GM21381 (cell line): ENCODE measurements around the gene CDC45.

Experiments
- ATAC-seq: cut with Tn5 transposase; IDR thresholded peaks from one replicate; pipeline ENCODE4 v1.9.1; 2021; ENCODE audit warnings: mild to moderate bottlenecking, moderate library complexity; ENCODE audit not compliant: unreplicated experiment

CDC45 gene

DNA sequence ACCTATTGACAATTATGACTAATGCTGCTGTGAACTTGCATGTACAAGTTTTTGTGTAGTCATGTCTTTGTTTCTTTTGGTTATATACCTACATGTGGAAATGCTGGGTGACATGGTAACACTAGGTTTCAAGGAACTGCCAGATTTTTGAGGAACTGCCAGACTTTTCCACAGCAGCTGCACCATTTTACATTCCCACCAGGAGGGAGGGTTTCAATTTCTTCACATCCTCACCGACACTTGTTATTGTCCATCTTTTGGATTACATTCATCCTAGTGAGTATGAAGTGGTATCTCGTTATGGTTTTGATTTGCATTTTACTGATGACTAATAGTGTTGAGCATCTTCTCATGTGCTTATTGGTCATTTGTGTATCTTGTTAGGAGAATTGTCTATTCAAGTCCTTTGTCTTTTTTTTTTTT is 31.2 kb downstream of the CDC45 start:
- no peak for ATAC-seq

GRCh38 chr22:19513823-19514222 is 34.1 kb downstream of the CDC45 start:
- no peak for ATAC-seq

DNA sequence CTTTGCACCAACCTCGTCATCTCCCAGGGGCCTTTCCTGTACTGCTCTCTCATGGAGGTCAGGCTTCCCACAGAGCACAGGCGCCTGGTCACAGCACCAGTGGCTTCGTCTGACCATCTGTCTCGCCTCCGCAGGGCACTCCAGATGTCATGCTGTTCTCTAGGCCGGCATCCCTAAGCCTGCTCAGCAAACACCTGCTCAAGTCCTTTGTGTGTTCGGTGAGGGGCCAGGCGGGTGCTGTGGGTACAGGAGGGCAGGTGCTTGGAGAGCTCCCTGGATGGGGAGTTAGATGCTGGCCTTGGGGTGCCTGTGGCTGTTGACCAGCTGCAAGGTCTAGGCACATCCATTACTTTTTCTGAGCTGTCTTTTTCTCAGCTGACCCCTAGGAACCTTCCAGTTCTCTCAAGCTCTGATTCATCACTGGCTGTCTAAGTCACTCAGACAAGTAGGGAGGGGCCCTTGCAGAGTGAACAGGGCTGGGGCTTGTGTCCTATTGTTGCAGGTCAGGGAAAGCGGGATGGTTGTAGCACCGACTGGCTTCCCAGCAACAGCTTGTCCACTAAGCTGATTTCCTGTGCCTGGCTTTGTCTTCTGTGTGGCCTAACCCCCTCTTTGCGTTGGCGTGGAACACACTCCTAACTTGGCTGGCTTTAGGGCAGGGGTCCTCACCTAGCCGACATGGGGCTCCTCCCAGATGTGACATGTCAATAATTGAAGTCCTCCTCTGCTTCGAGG is 35.3 kb downstream of the CDC45 start:
- ATAC-seq: no peak

DNA sequence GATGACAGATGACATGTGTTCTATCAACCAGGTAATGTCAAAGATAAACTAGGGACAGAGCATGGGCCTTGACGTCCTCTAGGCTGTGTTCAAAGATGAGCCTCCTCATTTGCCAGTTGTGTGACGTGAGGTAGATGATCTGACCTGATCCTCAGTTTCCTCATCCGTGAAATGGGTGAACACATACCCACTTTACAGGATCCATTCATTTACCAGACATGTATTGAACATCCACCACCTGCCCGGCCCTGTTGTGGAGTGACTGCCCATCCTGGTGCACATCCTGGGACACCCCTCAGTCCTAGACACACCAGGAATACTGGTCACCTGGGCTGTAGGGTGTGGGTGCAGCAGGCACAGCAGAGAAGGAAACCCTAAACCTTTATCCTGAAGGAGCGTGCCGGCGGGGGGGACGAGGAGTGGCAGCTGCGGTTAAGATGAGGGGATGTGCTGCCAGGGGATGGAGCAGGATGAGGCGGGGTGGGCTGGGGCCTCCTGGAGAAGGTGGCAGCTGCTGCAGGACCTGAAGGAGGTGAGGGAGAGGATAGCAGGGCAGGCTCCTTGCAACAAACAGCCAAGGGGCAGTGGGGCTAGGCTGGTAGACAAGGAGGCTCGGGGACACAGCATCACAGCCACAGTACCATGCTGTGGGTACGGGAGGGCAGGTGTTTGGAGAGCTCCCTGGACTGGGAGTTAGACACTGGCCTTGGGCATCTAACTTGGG is 36.1 kb downstream of the CDC45 start:
- no peak for ATAC-seq

DNA sequence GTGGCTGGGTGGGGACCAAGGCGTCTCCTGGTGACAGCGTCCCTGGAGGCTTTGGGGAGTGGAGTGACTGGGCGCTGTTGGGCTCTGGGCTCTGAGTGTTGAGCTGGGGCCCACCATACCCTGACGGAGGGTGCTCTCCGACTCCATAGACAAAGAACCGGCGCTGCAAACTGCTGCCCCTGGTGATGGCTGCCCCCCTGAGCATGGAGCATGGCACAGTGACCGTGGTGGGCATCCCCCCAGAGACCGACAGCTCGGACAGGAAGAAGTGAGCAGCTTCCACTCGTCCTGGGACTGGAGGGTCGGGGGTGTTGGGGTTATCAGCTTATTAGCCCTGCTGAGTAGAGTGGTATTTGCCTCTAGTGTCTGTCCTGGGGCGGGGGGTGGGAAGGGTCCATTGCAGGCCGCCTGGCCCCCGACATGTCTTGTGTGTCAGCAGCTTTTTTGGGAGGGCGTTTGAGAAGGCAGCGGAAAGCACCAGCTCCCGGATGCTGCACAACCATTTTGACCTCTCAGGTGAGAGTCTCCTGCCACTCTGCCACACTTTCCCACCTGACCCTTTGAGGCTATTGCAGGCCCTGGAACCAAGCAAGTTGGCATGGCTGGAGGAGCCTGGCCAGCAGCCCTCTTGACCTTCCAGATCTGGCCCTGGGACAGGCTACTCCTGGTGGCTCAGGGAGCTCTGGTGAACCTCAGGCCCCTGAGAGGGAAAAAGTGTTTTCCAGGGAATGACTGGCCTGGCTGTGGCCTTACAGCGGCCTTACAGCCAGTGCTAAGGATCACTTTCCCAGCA is 36.9 kb downstream of the CDC45 start:
- no peak for ATAC-seq

- ATAC-seq: no peak
These were observed 37.4 kb downstream of the CDC45 start for GRCh38 chr22:19517171-19517500.

GRCh38 chr22:19517919-19518611 is 38.3 kb downstream of the CDC45 start:
- ATAC-seq: no peak

- ATAC-seq: no peak
These were observed 38.9 kb downstream of the CDC45 start for GRCh38 chr22:19518635-19519034.

- no peak for ATAC-seq
These were observed 39.6 kb downstream of the CDC45 start for GRCh38 chr22:19519041-19519926.

DNA sequence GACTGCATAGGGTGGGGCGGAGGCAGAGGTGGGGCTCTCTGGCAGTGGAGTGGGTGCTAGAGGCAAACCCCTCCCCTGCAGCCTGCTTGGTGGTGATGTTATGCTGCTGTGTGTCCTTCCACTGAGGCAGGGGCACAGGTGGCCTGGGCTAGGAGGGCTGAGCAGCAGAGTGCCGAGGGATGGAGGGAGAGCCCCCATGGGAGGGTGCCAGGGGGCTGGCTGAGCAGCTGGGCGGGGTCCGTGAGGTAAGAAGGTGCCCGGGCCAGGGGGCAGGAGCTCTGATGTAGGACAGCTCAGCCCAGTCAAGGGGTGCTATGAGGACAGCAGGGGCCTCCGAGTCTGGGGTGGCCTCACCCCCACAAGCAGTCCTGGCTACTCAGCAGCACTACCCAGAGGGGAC is 40.3 kb downstream of the CDC45 start:
- no peak for ATAC-seq

DNA sequence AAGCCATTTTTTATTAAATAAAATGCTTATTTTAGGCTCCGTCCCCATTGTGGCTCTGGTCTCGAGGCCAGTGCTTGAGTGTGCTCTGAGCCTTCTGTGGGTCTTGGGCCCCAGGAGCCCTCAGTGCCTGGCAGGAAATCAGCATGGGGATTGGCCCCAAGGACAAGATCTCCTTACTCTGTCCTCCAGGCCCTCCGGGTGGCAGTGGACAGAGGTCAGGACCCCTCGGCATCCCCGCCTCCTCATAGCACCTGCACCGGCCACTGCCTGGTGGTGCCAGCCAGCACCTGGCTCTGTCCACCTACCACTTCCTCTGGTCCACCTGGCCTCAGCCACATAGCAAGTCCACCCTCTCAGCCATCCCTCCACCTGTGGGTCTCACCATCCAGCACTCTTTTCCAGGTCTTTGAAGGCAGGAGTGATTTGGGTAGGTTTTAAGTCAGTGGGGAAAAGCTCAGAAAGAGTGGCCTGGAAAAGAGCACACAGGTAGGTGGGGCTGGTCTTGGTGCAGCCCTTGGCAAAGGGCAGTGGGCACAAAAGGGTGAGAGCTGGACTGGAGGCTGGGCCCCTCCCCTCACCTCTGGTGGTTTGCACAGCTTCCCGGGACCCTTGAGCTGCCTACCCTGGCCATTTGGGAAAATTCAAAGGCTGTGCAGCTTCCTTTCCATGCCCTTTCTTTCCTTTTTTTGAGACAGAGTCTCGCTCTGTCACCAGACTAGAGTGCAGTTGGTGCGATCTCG is 41.0 kb downstream of the CDC45 start:
- no peak for ATAC-seq

DNA sequence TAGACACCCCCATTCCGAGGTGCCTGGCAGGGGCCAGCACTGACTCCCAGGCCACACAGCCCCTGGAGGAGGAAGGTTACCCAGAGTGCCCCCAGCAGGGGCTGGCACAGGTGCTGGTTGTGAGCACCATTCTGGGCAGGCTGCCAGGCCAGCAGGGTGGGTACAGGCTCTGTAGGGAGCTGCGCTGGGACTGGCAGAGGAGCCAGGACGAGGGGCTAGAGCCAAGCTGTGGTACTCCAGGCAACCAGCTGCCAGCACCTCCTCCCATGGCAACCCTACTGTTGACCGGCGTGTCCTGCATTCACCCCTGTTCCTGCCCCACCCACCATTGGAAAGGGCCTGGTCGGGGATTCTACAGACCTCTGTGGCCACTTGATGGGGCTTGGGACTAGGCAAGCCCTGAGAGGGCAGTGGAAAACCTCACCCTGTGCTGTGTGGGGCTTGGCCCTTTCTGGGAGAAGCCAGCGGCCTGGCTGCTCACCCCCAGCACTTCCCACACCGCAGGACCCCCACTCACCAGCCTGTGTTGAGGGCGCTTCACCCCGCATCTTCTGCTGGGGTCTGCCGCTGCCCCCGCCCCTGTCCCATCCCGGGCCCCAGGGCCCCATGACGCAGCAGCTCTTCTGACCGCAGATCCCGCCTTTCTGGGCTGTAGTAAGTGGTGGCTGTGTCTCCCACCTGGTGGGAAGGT is 42.6 kb downstream of the CDC45 start:
- ATAC-seq: no peak

DNA sequence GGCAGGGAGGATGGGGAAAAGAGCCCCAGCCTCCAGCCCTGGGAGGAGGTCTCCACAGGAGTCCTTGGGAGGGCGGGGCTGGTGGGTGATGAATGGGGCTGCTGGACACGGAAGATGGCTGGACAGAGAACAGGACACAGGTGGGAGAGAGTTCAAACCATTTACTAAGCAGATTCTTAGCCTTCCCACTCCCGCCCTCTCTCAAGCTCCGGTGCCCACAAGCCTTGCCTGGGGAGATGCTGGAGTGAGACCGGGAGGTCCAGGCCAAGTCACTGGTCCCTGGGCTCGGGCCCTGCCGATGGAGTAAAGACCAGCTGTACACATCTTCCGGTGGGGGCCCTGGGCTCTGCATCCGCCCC is 43.1 kb downstream of the CDC45 start:
- ATAC-seq: no peak

DNA sequence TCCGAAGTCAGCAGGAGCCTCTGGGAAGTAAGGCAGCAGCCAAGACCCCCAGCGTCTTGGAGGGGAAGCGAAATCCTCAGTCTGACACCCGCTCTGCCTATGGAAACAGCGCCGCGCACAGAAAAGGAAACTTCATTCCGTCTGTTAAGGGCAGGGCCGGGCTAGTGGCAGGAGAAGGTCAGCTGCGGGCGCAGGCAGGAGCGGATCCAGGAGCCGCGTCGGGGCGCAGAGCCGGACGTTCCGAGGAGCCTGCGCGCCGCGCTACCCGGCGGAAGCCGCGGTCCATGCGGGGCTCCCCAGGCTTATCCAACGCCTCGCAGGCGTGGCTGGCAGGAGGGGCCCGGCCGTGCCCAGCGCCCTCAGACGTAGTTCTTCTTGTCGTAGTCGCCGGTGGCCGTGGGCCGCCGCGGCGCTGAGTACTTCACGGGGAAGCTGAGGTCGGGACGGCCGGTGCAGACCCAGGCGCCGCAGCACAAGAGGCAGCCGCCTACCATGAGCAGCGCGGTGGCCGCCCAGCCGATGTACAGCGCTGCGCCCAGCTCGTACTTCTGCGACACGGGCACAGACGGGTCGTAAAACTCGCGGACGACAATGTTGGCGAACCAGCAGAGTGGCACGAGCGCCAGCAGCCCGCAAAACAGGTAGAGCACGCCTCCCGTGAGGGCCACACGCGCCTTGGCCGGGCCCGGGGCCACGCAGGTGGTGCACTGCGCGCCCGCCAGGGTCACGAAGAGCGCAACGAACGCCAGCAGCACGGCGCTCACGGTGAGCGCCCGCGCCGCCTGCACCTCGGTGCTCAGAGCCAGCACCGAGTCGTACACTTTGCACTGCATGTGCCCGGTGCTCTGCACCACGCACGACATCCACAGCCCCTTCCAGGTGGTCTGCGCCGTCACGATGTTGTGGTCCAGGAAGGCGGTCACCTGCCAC is 43.8 kb downstream of the CDC45 start:
- no peak for ATAC-seq

- no peak for ATAC-seq
These were observed 44.7 kb downstream of the CDC45 start, which contains the start of gene CLDN5 for GRCh38 chr22:19524170-19525115. Gene CLDN5, minus strand, starts transcription at chr22:19524410. Its CDS starts 155 bp downstream, at chr22:19524255.

DNA sequence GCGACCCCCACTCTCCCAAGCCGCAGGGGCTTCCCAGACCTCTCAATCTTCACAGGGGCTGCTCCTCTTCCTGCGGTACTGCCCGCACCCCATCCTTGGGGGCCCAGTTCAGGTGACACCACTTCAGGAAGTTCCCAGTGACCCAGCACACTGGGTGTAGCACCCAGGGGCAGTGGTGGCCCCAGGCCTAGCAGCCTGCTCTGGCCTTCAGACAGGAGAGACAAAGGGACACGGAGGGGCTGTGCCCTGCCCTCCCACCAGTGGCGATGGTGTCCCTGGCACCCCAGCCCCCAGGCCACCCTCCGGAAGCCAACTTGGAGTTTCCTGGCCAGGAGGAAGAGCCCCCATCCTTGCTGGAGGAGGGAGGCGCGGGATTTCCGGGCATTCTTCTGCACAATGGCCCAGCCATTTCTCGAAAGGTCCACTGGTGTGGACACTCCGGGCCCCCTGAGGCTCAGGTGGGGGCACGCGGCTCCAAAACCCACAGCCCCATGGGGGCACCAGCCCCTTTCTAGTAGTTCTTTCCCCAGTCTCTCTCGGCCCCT is 45.5 kb downstream of the CDC45 start:
- ATAC-seq: no peak
